ENCODE measurements around the gene NRXN3.
A peak's percentile ranks its signal among the peaks of the same experiment; 100 is the strongest.

NRXN3 gene

DNA sequence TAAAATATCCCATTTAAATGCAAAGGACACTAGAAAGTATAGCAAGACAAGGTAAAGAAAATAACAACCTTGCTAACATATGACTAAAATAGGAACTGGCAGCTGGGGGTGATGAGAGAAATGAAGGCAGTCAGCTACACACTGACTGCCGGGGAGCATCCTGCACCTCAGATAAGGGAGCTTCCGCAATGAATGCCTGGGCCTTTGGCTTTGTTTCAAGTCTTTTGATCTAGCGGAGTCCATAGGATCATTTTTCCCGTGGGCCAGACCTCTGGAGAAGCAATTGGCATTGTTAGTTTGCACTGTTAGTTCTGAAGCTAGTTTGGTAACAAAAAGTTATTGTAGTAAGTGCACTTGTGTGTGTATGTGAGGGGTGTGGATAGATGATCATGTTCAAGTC, 1401.2 kb downstream of the NRXN3 start:
- Histone ChIP-seq H3K9me3 (ENCODE audit: control insufficient read depth, insufficient read depth, low read depth, low read length) (no peaks in the 10 kb centered on the region), H3K27ac (ENCODE audit: extremely low read depth, low read depth, low read length) (no peak overlapping the region), H3K4me3 (ENCODE audit: low read depth, low read length) (no peak overlapping the region), H3K36me3 (ENCODE audit: control insufficient read depth in 2 of 2, insufficient read depth in 1 of 2, low read length in 2 of 2) (no peaks in the 10 kb centered on the region), H3K4me1 (ENCODE audit: control insufficient read depth, insufficient read depth, low read length) (peaks cover 7% of the 10 kb centered on the region; the same call in 1 of the 2 replicates)
- POLR2A ChIA-PET: no interaction called here
- CTCF ChIA-PET: no interaction called here
- TF ChIP-seq ZNF138 (tag by site-specific recombination; IDR thresholded peaks at IDR 0.05; ENCODE audit: borderline replicate concordance) (no peak), OSR2 (tag by site-specific recombination; IDR thresholded peaks at IDR 0.05) (no peak), ZNF140 (tag by site-specific recombination; IDR thresholded peaks at IDR 0.05) (no peak), ZNF416 (tag by site-specific recombination; IDR thresholded peaks at IDR 0.05) (no peak)
- TF ChIP-seq, protein P1, sequence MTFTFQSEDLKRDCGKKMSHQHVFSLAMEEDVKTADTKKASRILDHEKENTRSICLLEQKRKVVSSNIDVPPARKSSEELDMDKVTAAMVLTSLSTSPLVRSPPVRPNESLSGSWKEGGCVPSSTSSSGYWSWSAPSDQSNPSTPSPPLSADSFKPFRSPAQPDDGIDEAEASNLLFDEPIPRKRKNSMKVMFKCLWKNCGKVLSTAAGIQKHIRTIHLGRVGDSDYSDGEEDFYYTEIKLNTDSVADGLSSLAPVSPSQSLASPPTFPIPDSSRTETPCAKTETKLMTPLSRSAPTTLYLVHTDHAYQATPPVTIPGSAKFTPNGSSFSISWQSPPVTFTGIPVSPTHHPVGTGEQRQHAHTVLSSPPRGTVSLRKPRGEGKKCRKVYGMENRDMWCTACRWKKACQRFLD (tag by site-specific recombination; IDR thresholded peaks at IDR 0.05): no peak

DNA sequence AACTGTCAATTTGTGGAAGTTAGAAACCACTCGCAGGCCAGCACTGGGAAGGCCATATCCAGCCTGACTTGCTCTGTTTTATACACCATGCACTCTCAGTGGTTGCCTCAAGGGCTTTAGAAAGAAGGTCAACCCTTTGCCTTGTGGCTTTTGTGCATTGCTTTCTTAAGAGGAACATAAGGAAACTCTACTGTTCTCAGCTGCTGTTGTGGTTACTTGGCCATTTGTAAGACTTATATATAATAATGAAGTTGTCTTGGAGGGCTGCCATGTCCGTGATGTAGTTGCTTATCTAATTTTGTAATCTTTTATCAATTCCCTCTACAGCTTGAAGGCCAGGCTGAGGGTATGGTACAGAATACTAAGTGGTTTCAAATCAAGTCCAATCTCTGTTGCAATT, 1403.3 kb downstream of the NRXN3 start:
- no peaks in the 10 kb centered on the region for H3K9me3 ChIP-seq (ENCODE audit: control insufficient read depth, insufficient read depth, low read depth, low read length)
- no peak overlapping the region for H3K4me3 ChIP-seq (ENCODE audit: low read depth, low read length)
- ChIA-PET POLR2A (no interaction called here), CTCF (no interaction called here)
- H3K4me1 ChIP-seq (ENCODE audit: control insufficient read depth, insufficient read depth, low read length): peaks cover 7% of the 10 kb centered on the region; the same call in 1 of the 2 replicates
- TF ChIP-seq FEZF1 (tag by site-specific recombination; IDR thresholded peaks at IDR 0.05): 0 out of 2 replicates have a peak, but pooled peaks have one; percentile 26
- TF ChIP-seq ZNF239 (tag by site-specific recombination; IDR thresholded peaks at IDR 0.05): no peak
- TF ChIP-seq ZNF354C (tag by site-specific recombination; IDR thresholded peaks at IDR 0.05; ENCODE audit: borderline replicate concordance, low read depth): no peak
- no peaks in the 10 kb centered on the region for H3K36me3 ChIP-seq (ENCODE audit: control insufficient read depth in 2 of 2, insufficient read depth in 1 of 2, low read length in 2 of 2)
- no peak overlapping the region for H3K27ac ChIP-seq (ENCODE audit: extremely low read depth, low read depth, low read length)

DNA sequence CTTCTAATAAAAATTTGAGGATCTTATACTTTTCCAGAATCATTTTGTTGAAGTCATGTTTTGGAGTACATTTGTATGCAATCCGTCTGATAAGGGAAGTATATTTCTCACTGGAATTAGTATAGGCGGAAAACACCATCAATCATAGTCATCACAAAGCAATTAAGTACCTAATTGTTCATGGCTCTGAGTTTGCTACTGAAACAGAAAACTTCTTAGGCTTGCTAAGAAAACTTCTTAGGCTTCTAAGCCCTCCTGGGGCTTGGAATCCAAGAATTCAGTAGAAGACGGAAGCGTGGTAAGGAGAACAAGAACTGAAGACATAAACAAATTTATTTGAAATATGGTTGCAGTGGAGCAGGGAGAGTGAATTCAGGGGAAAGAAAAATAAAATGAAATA, 1404.9 kb downstream of the NRXN3 start:
- no peak overlapping the region for H3K4me3 ChIP-seq (ENCODE audit: low read depth, low read length)
- CTCF ChIA-PET: no interaction called here
- POLR2A ChIA-PET: no interaction called here
- TF ChIP-seq, protein P2, sequence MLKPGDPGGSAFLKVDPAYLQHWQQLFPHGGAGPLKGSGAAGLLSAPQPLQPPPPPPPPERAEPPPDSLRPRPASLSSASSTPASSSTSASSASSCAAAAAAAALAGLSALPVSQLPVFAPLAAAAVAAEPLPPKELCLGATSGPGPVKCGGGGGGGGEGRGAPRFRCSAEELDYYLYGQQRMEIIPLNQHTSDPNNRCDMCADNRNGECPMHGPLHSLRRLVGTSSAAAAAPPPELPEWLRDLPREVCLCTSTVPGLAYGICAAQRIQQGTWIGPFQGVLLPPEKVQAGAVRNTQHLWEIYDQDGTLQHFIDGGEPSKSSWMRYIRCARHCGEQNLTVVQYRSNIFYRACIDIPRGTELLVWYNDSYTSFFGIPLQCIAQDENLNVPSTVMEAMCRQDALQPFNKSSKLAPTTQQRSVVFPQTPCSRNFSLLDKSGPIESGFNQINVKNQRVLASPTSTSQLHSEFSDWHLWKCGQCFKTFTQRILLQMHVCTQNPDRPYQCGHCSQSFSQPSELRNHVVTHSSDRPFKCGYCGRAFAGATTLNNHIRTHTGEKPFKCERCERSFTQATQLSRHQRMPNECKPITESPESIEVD (tag by site-specific recombination; IDR thresholded peaks at IDR 0.05): 0 out of 2 replicates have a peak, but pooled peaks have one; percentile 14
- no peak for TF ChIP-seq MYNN (tag by site-specific recombination; IDR thresholded peaks at IDR 0.05; ENCODE audit: borderline replicate concordance)
- no peak overlapping the region for H3K27ac ChIP-seq (ENCODE audit: extremely low read depth, low read depth, low read length)
- H3K36me3 ChIP-seq (ENCODE audit: control insufficient read depth in 2 of 2, insufficient read depth in 1 of 2, low read length in 2 of 2): no peaks in the 10 kb centered on the region
- H3K4me1 ChIP-seq (ENCODE audit: control insufficient read depth, insufficient read depth, low read length): peaks cover 7% of the 10 kb centered on the region; the same call in 1 of the 2 replicates
- no peaks in the 10 kb centered on the region for H3K9me3 ChIP-seq (ENCODE audit: control insufficient read depth, insufficient read depth, low read depth, low read length)

DNA sequence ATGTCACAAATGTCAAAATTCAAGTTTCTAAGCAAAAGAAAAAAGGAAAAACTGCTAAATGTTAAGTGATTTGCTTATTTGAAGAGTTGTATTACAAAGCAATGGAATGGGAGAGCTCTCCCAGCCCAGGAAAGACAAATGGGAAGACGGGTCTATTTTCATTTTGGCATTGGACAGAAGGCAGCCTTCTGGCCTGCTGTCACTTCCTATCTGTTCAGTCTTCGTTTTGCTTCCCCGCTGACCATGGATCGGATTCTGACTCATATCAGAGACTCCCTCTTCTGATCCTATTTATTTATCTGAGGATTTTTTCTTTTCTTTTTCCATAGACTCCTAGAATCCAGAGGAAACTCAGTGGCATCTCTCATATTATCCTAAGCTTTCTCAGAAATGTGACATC, 1406.3 kb downstream of the NRXN3 start:
- Histone ChIP-seq H3K36me3 (ENCODE audit: control insufficient read depth in 2 of 2, insufficient read depth in 1 of 2, low read length in 2 of 2) (no peaks in the 10 kb centered on the region), H3K9me3 (ENCODE audit: control insufficient read depth, insufficient read depth, low read depth, low read length) (no peaks in the 10 kb centered on the region), H3K27ac (ENCODE audit: extremely low read depth, low read depth, low read length) (no peak overlapping the region), H3K4me1 (ENCODE audit: control insufficient read depth, insufficient read depth, low read length) (peaks cover 4% of the 10 kb centered on the region; the same call in 1 of the 2 replicates), H3K4me3 (ENCODE audit: low read depth, low read length) (no peak overlapping the region)
- ChIA-PET CTCF (no interaction called here), POLR2A (no interaction called here)
- TF ChIP-seq GLI2 (tag by site-specific recombination; IDR thresholded peaks at IDR 0.05; ENCODE audit: borderline replicate concordance, low read depth) (no peak), ZNF792 (tag by site-specific recombination; IDR thresholded peaks at IDR 0.05) (no peak), ZNF558 (tag by site-specific recombination; IDR thresholded peaks at IDR 0.05) (no peak), ZNF23 (tag by site-specific recombination; IDR thresholded peaks at IDR 0.05; ENCODE audit: borderline replicate concordance) (no peak), ZNF501 (tag by site-specific recombination; IDR thresholded peaks at IDR 0.05) (no peak), HOXD13 (CRISPR knock-in tag; IDR thresholded peaks at IDR 0.05; ENCODE audit: borderline replicate concordance) (no peak), ZEB2 (tag by site-specific recombination; IDR thresholded peaks at IDR 0.05) (no peak), KLF7 (tag by site-specific recombination; IDR thresholded peaks at IDR 0.05; ENCODE audit: borderline replicate concordance) (no peak), OSR2 (tag by site-specific recombination; IDR thresholded peaks at IDR 0.05) (no peak), ZNF777 (tag by site-specific recombination; IDR thresholded peaks at IDR 0.05; ENCODE audit: borderline replicate concordance) (no peak), ZNF248 (tag by site-specific recombination; IDR thresholded peaks at IDR 0.05) (no peak), ZNF560 (tag by site-specific recombination; IDR thresholded peaks at IDR 0.05; ENCODE audit: borderline replicate concordance) (no peak)
- TF ChIP-seq, protein P3, sequence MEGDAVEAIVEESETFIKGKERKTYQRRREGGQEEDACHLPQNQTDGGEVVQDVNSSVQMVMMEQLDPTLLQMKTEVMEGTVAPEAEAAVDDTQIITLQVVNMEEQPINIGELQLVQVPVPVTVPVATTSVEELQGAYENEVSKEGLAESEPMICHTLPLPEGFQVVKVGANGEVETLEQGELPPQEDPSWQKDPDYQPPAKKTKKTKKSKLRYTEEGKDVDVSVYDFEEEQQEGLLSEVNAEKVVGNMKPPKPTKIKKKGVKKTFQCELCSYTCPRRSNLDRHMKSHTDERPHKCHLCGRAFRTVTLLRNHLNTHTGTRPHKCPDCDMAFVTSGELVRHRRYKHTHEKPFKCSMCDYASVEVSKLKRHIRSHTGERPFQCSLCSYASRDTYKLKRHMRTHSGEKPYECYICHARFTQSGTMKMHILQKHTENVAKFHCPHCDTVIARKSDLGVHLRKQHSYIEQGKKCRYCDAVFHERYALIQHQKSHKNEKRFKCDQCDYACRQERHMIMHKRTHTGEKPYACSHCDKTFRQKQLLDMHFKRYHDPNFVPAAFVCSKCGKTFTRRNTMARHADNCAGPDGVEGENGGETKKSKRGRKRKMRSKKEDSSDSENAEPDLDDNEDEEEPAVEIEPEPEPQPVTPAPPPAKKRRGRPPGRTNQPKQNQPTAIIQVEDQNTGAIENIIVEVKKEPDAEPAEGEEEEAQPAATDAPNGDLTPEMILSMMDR (tag by site-specific recombination; IDR thresholded peaks at IDR 0.05): no peak
- TF ChIP-seq, protein P4, sequence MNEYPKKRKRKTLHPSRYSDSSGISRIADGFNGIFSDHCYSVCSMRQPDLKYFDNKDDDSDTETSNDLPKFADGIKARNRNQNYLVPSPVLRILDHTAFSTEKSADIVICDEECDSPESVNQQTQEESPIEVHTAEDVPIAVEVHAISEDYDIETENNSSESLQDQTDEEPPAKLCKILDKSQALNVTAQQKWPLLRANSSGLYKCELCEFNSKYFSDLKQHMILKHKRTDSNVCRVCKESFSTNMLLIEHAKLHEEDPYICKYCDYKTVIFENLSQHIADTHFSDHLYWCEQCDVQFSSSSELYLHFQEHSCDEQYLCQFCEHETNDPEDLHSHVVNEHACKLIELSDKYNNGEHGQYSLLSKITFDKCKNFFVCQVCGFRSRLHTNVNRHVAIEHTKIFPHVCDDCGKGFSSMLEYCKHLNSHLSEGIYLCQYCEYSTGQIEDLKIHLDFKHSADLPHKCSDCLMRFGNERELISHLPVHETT (tag by site-specific recombination; IDR thresholded peaks at IDR 0.05): no peak
